K562 (cell line): Measurements from ENCODE around the gene ATXN7. TPM values are rescaled to one million over a fixed set of nuclear protein-coding genes. Genes with fewer than 3 reads are reported as not detected.

Source experiments
- ATAC-seq: fragments of 200-7000 bp; cut with Tn5 transposase; 3 replicates; pipeline ENCODE4 v1.9.1; 2020; ENCODE audit warnings: moderate library complexity
- BruUV-seq: library from RNA; stranded (reverse); fragments of 400-500 nt; replicated peaks from 2 replicates; lab custom pipeline; 2021; lab: Mats Ljungman, UMichigan
- CTCF ChIA-PET: fragments of 300-600 bp; formaldehyde crosslinking; extraction: SDS; loops from one replicate; lab custom pipeline; 2021; ENCODE audit warnings: low intra/inter-chr PET ratio; lab: Yijun Ruan, JAX
- POLR2A ChIA-PET: fragments of 300-600, 350-650 bp; sonication (Branson Sonifier 250); formaldehyde crosslinking; extraction: SDS; loops from one replicate; lab custom pipeline; 2021; ENCODE audit warnings: antibody characterized with exemption, inconsistent platforms; lab: Yijun Ruan, JAX
- DNase-seq, 4 experiments: peaks; one replicate each; pipeline versions ENCODE4 v3.0.0 to v3.0.0-alpha.2; 2011 to 2018; ENCODE audit warnings: low spot score in 3 of 4, mixed read lengths in 3 of 4; ENCODE audit errors: extremely low read depth in 1 of 4
- FAIRE-seq: peaks from 2 replicates; lab custom pipeline; 2011; peaks lifted over from hg19 to GRCh38; lab: Jason Lieb, UNC
- H2AFZ ChIP-seq: 2 replicates; pipeline ENCODE4 v1.6.0; 2011; ENCODE audit warnings: low read depth, low read length, control low read depth, inconsistent platforms
- H3K27ac ChIP-seq: fragments of 200-600 bp; 3 replicates; pipeline ENCODE4 v1.8.0; 2011; ENCODE audit warnings: low read depth, mild to moderate bottlenecking, control low read depth, inconsistent platforms, low read length, moderate library complexity, mixed read lengths; ENCODE audit errors: extremely low read depth
- H3K27me3 ChIP-seq, 2 experiments: fragments of 300-600 bp in 1 of 2; 2 replicates in 1 of 2; 3 replicates in 1 of 2; pipeline versions ENCODE4 v1.6.0 to v1.8.0; 2011; ENCODE audit warnings: inconsistent platforms in 2 of 2, low read length in 2 of 2, mild to moderate bottlenecking in 1 of 2, mixed read lengths in 1 of 2, moderate library complexity in 1 of 2; ENCODE audit not compliant: control insufficient read depth in 2 of 2, insufficient read depth in 2 of 2
- H3K36me3 ChIP-seq: fragments of 300-600 bp; 3 replicates; pipeline ENCODE4 v1.8.0; 2011; ENCODE audit warnings: mild to moderate bottlenecking, low read length, inconsistent platforms; ENCODE audit not compliant: control insufficient read depth, insufficient read depth
- H3K4me1 ChIP-seq, 2 experiments: fragments of 200-600 bp in 1 of 2; replicated peaks in 1 of 2; 2 replicates in 1 of 2; 3 replicates in 1 of 2; pipeline versions ENCODE4 v1.5.1 to v1.8.0; 2011; ENCODE audit warnings: inconsistent platforms in 2 of 2, low read length in 2 of 2, mild to moderate bottlenecking in 1 of 2, mixed read lengths in 1 of 2, moderate library complexity in 1 of 2; ENCODE audit not compliant: control insufficient read depth in 2 of 2, insufficient read depth in 2 of 2
- H3K4me2 ChIP-seq: 2 replicates; pipeline ENCODE4 v1.6.1; 2011; ENCODE audit warnings: low read length, control low read depth, inconsistent platforms, mixed read lengths; ENCODE audit not compliant: insufficient read depth
- H3K4me3 ChIP-seq: fragments of 200-600 bp; sonication (generic), shearing (Covaris generic); 2 replicates; pipeline ENCODE4 v1.5.1; 2016; ENCODE audit warnings: control low read depth, inconsistent platforms
- H3K79me2 ChIP-seq: fragments of 200-600 bp; 3 replicates; pipeline ENCODE4 v1.8.0; 2011; ENCODE audit warnings: low read length, inconsistent platforms; ENCODE audit not compliant: control insufficient read depth, insufficient read depth
- H3K9ac ChIP-seq, 2 experiments: 2 replicates each; pipeline versions ENCODE4 v1.6.0 to v1.6.1; 2011; ENCODE audit warnings: low read depth in 2 of 2, low read length in 2 of 2, control low read depth in 1 of 2, inconsistent platforms in 1 of 2, mild to moderate bottlenecking in 1 of 2, mixed read lengths in 1 of 2; ENCODE audit not compliant: insufficient read depth in 1 of 2
- H3K9me1 ChIP-seq: one replicate; pipeline ENCODE4 v1.6.0; 2011; ENCODE audit warnings: inconsistent platforms, mild to moderate bottlenecking, low read length, moderate library complexity; ENCODE audit not compliant: control insufficient read depth, insufficient read depth
- H3K9me3 ChIP-seq: replicated peaks from 2 replicates; pipeline ENCODE4 v1.5.1; 2011; ENCODE audit warnings: low read depth, low read length, inconsistent platforms; ENCODE audit not compliant: control insufficient read depth, insufficient read depth
- H4K20me1 ChIP-seq: replicated peaks from 2 replicates; pipeline ENCODE4 v1.6.1; 2011; ENCODE audit warnings: low read length, inconsistent platforms, mixed read lengths; ENCODE audit not compliant: control insufficient read depth, insufficient read depth
- BCOR ChIP-seq: fragments of 450-650 bp; IDR thresholded peaks from 2 replicates; pipeline ENCODE4 v1.6.1; 2016
- RBM25 ChIP-seq: fragments of 200-400 bp; formaldehyde crosslinking; IDR thresholded peaks from 2 replicates; pipeline ENCODE4 v1.6.1; 2018; ENCODE audit warnings: low read length, low read depth, moderate library complexity; ENCODE audit not compliant: severe bottlenecking
- TEAD4 ChIP-seq, 2 experiments: sonication (generic) in 1 of 2; formaldehyde crosslinking in 1 of 2; IDR thresholded peaks; 2 replicates each; pipeline versions ENCODE4 v1.6.1 to v1.8.0; 2012 to 2022; ENCODE audit warnings: borderline replicate concordance in 1 of 2, inconsistent platforms in 1 of 2, low read length in 1 of 2, mild to moderate bottlenecking in 1 of 2, missing genetic modification reagents in 1 of 2
- ZFP36 ChIP-seq: fragments of 150-350 bp; IDR thresholded peaks from 2 replicates; pipeline ENCODE4 v1.6.1; 2018; ENCODE audit warnings: low read length, low read depth; ENCODE audit not compliant: partially characterized antibody
- WGBS: fragments of 100-300 bp; shearing (Covaris generic); methylation state at CpG from one replicate; pipeline ENCODE4 v1.1.6; 2016; ENCODE audit warnings: low coverage, mixed read lengths; ENCODE audit not compliant: insufficient coverage; ENCODE audit errors: missing lambda C conversion rate; 5-methylcytosine and 5-hydroxymethylcytosine counted together
- in situ Hi-C: fragments of 300-500 bp; cut with MboI; formaldehyde crosslinking; loops from 4 replicates; pipeline ENCODE4 v1.15.0; 2018; ENCODE audit warnings: inconsistent platforms, mixed read lengths
- intact Hi-C: fragments of 100-400 bp; cut with micrococcal nuclease; formaldehyde crosslinking; loops from 2 replicates; pipeline ENCODE4 v1.14.2; 2022
- polyA plus RNA-seq, 8 experiments: library from polyadenylated mRNA; depleted of rRNA in 4 of 8; stranded (reverse) in 5 of 8; unstranded in 3 of 8; fragments of >200 nt; fragmentation: Nextera tagmentation in 2 of 8; fragmentation: Illumina TruSeq in 1 of 8; extraction: Ambion mirVana in 2 of 8; extraction: Trizol in 1 of 8; gene quantifications; 2 replicates each; pipeline versions ENCODE4 v1.2.1 to v1.2.3, GENCODE V29; 2011 to 2014; ENCODE audit warnings: inconsistent platforms in 1 of 8, missing spikeins in 1 of 8
- total RNA-seq, 7 experiments: library from RNA; depleted of rRNA in 6 of 7; stranded (reverse); fragments of >200 nt in 6 of 7; fragmentation: Illumina TruSeq in 2 of 7; extraction: Trizol in 2 of 7; gene quantifications; 2 replicates each; pipeline versions ENCODE4 v1.2.1 to v1.2.3, GENCODE V29; 2011 to 2021; ENCODE audit warnings: low replicate concordance in 1 of 7
- TF ChIP-seq, protein P1 (sequence below): fragments of 250-450 bp; sonication (Bioruptor Pico); IDR thresholded peaks from 2 replicates; pipeline ENCODE4 v1.5.0; 2022; ENCODE audit warnings: mild to moderate bottlenecking
- TF ChIP-seq, protein P2 (sequence below), 3 experiments: fragments of 200-800 bp in 1 of 3; fragments of 250-450 bp in 1 of 3; fragments of 450-650 bp in 1 of 3; sonication (Bioruptor Pico) in 1 of 3; sonication (Bioruptor generic) in 1 of 3; formaldehyde crosslinking in 1 of 3; IDR thresholded peaks; 2 replicates each; pipeline versions ENCODE4 v1.6.1 to v1.8.0; 2016 to 2022; ENCODE audit warnings: mild to moderate bottlenecking in 2 of 3, missing genetic modification characterization in 2 of 3, missing compliant biosample characterization in 1 of 3, moderate library complexity in 1 of 3

Gene ATXN7
- total and polyA plus RNA-seq, 9 of the 15 experiments (the other 6 are each of a cell fraction or from before 2014, with no cell fraction given): 0.41 to 9.2 (median 6.7) TPM

DNA sequence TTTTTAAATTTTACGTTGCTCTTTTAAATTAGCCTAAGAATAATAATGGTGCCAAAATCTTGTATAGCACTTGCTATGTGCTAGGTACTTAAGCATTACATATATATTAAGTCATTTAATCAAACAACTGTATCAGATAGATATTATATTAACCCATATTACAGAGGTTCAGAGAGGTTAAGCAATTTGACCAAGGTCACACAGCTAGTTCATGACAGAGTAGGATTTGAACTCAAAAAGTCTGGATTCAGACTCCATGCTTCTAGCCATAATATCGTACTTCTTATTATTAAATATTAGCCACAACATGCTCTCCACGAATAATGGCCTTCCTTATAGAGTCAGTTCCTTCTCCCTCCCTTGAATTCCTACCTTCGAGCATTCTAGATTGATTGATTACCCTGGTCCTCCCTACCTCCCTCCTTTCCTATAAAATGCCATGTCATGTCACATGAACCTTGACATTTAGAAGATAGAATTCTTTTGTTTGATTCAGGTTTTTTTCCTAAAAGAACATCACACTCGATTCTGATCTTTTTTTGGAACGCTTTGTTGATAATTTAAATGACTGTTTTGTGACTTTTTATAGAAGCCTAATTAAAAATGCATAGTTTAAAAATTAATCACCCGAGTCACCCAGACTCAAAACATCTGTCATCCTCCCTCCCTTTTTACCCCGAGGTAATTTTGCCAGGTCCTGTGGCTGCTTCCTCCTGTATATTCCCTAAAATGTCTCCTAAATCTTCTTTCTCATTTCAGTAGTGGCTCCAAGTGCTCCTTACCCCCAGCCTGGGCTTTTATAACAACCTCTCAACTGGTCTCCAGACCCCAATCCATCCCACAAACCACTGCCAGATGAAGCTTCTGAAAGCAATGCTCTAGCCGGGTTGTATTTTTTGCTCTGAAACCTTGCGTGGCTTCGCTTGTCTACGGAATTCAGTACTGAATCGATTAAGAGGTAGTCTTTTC, 168.2 kb downstream of the ATXN7 start:
- no peak overlapping the region for H3K27ac ChIP-seq
- H3K4me2 ChIP-seq: no peak overlapping the region
- TF ChIP-seq, protein P1, sequence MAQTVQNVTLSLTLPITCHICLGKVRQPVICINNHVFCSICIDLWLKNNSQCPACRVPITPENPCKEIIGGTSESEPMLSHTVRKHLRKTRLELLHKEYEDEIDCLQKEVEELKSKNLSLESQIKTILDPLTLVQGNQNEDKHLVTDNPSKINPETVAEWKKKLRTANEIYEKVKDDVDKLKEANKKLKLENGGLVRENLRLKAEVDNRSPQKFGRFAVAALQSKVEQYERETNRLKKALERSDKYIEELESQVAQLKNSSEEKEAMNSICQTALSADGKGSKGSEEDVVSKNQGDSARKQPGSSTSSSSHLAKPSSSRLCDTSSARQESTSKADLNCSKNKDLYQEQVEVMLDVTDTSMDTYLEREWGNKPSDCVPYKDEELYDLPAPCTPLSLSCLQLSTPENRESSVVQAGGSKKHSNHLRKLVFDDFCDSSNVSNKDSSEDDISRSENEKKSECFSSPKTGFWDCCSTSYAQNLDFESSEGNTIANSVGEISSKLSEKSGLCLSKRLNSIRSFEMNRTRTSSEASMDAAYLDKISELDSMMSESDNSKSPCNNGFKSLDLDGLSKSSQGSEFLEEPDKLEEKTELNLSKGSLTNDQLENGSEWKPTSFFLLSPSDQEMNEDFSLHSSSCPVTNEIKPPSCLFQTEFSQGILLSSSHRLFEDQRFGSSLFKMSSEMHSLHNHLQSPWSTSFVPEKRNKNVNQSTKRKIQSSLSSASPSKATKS: no peak
- TF ChIP-seq BCOR: peak; percentile 64
- TF ChIP-seq ZFP36: peak; percentile 24
- TF ChIP-seq RBM25: peak; percentile 91
- no peak for TF ChIP-seq TEAD4 (IDR thresholded peaks at IDR 0.05; ENCODE audit: low read length)
- TF ChIP-seq TEAD4 (CRISPR knock-in tag; IDR thresholded peaks at IDR 0.05; ENCODE audit: borderline replicate concordance): no peak
- TF ChIP-seq, protein P2, sequence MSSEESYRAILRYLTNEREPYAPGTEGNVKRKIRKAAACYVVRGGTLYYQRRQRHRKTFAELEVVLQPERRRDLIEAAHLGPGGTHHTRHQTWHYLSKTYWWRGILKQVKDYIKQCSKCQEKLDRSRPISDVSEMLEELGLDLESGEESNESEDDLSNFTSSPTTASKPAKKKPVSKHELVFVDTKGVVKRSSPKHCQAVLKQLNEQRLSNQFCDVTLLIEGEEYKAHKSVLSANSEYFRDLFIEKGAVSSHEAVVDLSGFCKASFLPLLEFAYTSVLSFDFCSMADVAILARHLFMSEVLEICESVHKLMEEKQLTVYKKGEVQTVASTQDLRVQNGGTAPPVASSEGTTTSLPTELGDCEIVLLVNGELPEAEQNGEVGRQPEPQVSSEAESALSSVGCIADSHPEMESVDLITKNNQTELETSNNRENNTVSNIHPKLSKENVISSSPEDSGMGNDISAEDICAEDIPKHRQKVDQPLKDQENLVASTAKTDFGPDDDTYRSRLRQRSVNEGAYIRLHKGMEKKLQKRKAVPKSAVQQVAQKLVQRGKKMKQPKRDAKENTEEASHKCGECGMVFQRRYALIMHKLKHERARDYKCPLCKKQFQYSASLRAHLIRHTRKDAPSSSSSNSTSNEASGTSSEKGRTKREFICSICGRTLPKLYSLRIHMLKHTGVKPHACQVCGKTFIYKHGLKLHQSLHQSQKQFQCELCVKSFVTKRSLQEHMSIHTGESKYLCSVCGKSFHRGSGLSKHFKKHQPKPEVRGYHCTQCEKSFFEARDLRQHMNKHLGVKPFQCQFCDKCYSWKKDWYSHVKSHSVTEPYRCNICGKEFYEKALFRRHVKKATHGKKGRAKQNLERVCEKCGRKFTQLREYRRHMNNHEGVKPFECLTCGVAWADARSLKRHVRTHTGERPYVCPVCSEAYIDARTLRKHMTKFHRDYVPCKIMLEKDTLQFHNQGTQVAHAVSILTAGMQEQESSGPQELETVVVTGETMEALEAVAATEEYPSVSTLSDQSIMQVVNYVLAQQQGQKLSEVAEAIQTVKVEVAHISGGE (CRISPR knock-in tag; IDR thresholded peaks at IDR 0.05): peak in 1 of 3 experiments; percentile 66; a peak in 1 of 6 replicates
- no peaks in the 10 kb centered on the region for H3K36me3 ChIP-seq
- no peaks in the 10 kb centered on the region for H4K20me1 ChIP-seq
- FAIRE-seq: no peak
- in situ Hi-C loops: no loop called here
- no peaks in the 10 kb centered on the region for H3K79me2 ChIP-seq
- H3K9me3 ChIP-seq: no peaks in the 10 kb centered on the region
- BruUV-seq: no TSS peak
- no peak overlapping the region for H3K4me3 ChIP-seq
- peaks cover 0 to 3% of the 10 kb centered on the region in 2 experiments; a peak in 1 of 5 replicates for H3K4me1 ChIP-seq
- ChIA-PET POLR2A (interaction anchor here (0.6 kb wide), 1 partner anchor 662 kb away, joined by 3 read pairs; no protein-coding TSS in a partner anchor), CTCF (interaction anchor here (0.8 to 1.3 kb wide), 4 partner anchors 135 to 453 kb away, joined by 3 to 7 read pairs (median 5); no protein-coding TSS in a partner anchor)
- no peaks in the 10 kb centered on the region for H3K9me1 ChIP-seq
- intact Hi-C loops: loop anchor here (2.0 to 5.0 kb wide), 2 partner anchors 367 to 430 kb away; no protein-coding TSS in a partner anchor
- H2AFZ ChIP-seq: 0 out of 2 replicates have a peak overlapping the region, but pooled peaks have one; percentile 51
- 8% methylated on average over 13 of the region's 13 CpGs for WGBS
- ATAC-seq: no peak
- no peak overlapping the region for H3K9ac ChIP-seq
- H3K27me3 ChIP-seq: no peaks in the 10 kb centered on the region; a peak in 1 of 5 replicates
- DNase-seq: no peak
